ENCODE measurements around the gene RAMP1. TPM values are rescaled to one million over a fixed set of nuclear protein-coding genes. Genes with fewer than 3 reads are reported as not detected.

Gene RAMP1
- total RNA-seq, 4 donors from 2014 or later, result 28.7 to 168 (median 71.8) TPM

- intact Hi-C loops (cut with DNase I; ENCODE audit: low total_unique reads), result no loop called here
- Histone ChIP-seq H3K36me3 (no peaks in the 10 kb centered on the region), H3K9me3 (no peaks in the 10 kb centered on the region), H3K27me3 (peaks cover 0 to 3% (median 2%) of the 10 kb centered on the region in 3 donors), H3K4me1 (peaks cover 0 to 6% of the 10 kb centered on the region in 2 donors), H3K4me3 (no peak overlapping the region), H3K27ac (no peak overlapping the region)
- ATAC-seq (no peak), DNase-seq (no peak)
- in situ Hi-C loops (cut with MboI; ENCODE audit: low sequenced_read_pairs in 4 of 4), result loop anchor here in 1 of 4 donors (25.0 kb wide), 1 partner anchor 301 kb away; no protein-coding TSS in a partner anchor
- no peak for TF ChIP-seq POLR2A (IDR thresholded peaks at IDR 0.05)
- TF ChIP-seq, protein P1, sequence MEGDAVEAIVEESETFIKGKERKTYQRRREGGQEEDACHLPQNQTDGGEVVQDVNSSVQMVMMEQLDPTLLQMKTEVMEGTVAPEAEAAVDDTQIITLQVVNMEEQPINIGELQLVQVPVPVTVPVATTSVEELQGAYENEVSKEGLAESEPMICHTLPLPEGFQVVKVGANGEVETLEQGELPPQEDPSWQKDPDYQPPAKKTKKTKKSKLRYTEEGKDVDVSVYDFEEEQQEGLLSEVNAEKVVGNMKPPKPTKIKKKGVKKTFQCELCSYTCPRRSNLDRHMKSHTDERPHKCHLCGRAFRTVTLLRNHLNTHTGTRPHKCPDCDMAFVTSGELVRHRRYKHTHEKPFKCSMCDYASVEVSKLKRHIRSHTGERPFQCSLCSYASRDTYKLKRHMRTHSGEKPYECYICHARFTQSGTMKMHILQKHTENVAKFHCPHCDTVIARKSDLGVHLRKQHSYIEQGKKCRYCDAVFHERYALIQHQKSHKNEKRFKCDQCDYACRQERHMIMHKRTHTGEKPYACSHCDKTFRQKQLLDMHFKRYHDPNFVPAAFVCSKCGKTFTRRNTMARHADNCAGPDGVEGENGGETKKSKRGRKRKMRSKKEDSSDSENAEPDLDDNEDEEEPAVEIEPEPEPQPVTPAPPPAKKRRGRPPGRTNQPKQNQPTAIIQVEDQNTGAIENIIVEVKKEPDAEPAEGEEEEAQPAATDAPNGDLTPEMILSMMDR (IDR thresholded peaks at IDR 0.05 in 4 of 5, conservative IDR thresholded peaks at IDR 0.05 in 1 of 5), result no peak
Observed at GRCh38 chr2:237961637-237962036, 102.2 kb downstream of the RAMP1 start.

Other genes with a start within 250 kb of the RAMP1 start
- 10 to 100 TPM; 37.9 to 74.1 (median 54.0) TPM for gene LRRFIP1, start 232.0 kb upstream of the RAMP1 start, total RNA-seq
- gene RBM44, start 60.8 kb upstream of the RAMP1 start, total RNA-seq, result under 1 TPM; 0.07 to 0.51 (median 0.26) TPM
- 10 to 100 TPM; 67.3 to 97.3 (median 81.2) TPM for gene UBE2F, start 107.4 kb downstream of the RAMP1 start, total RNA-seq
- gene SCLY, start 201.4 kb downstream of the RAMP1 start, total RNA-seq, result 1 to 10 TPM; 3.3 to 9.7 (median 5.6) TPM
- under 1 TPM in 1 of 4 donors, not detected in 3; 0.11 TPM for gene ESPNL, start 240.7 kb downstream of the RAMP1 start, total RNA-seq